Measurements from ENCODE around the gene MAML3.

The MAML3 gene

DNA sequence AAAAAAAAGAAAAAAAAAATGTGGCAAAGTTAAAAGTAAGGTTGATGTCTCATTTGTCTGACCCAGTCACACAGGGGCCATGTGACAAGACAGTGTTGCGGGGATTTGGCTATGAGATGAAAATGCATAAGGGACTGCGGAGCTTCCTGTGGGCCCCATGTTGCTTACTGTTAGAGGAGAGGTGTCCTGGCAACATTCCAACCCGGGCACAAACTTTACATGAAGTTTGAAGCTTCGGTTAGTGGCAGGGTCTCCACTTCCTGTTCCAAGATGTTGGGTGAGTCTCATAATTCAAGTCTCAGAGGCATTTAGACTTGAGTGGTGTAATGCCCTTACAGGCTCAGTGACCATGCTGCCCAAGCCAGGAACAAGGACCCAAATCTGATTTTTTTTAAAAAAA is 111.3 kb downstream of the MAML3 start:
- no peak for DNase-seq
- TF ChIP-seq GATA1 (IDR thresholded peaks at IDR 0.05; ENCODE audit: low read depth, low read length), result no peak
- TF ChIP-seq POLR2A (IDR thresholded peaks at IDR 0.05; ENCODE audit: low read length), result no peak

DNA sequence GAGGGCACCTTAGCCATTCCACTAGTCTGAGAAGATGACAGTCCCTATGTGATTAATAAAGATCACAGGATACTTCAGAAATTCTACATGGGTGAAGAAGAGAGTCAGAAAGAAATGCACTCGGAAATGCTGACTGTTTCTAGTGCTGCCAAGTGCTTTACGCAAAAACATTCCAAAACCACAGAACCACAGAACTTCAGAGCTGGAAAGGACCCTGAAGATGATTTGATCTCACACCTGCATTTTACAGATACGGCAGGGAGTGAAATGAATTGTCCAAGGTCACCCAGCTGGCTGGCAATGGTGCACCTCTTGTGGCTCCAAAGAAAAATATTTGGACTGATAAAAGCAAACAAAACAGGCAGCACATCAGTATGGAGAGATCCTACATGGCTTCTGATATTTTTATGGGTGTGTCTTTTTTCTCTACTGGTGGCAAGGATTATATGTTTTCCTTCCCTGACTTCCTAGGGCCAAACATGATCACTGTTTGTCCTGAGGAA is 115.9 kb downstream of the MAML3 start:
- TF ChIP-seq GATA1 (IDR thresholded peaks at IDR 0.05; ENCODE audit: low read depth, low read length), result no peak
- no peak for TF ChIP-seq POLR2A (IDR thresholded peaks at IDR 0.05; ENCODE audit: low read length)
- DNase-seq, result no peak

DNA sequence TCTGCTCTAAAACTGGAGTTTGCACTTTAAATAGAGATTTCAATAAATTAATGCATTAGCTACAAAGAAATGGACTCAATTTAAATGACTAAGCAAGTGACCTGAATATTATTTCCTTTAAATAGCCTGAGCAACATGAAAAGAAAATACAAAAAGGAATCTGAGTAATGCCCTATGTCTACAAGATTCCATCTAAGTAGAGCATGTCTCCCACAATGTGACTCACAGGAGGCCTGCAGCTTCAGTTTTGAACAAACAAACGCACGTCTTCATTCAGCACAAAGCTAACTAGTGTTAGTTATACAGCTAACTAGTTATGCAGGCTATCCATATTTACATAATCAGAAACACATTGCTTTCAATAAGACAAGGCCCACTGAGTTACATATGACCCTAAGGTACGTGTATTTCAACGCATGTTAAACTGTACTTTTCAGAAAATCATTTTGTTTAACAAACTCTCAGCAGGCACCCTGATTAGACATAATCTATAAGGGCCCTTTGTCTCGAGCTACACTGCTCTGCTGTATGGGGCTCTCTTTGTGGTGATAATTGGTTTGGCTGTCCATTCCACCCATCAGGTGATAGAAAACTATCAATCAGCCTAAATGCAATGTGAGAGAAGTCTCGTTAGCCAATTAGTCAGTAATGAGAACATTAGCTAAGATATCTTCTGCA is 116.5 kb downstream of the MAML3 start:
- TF ChIP-seq GATA1 (IDR thresholded peaks at IDR 0.05; ENCODE audit: low read depth, low read length) (no peak), POLR2A (IDR thresholded peaks at IDR 0.05; ENCODE audit: low read length) (no peak)
- DNase-seq, result no peak

DNA sequence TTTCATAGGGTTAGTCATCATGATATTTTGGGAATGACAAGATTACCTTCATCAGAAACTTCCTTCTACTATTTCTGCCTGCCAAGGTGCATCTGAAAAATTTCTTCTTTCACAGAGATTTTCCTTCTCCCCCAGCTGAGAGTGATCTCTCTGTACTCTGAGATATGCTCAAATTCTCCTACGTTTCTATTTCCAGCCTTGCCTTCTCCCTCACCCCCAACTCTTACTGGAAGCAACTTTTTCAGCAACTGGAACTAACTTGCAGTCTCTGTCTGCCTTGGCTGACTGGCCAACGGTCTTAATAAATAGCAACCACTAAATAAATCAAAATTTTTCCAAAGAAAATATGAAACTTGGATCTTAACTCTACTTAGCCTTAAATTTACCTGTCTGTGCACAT is 122.3 kb downstream of the MAML3 start:
- TF ChIP-seq POLR2A (IDR thresholded peaks at IDR 0.05; ENCODE audit: low read length), result no peak
- TF ChIP-seq GATA1 (IDR thresholded peaks at IDR 0.05; ENCODE audit: low read depth, low read length), result no peak

DNA sequence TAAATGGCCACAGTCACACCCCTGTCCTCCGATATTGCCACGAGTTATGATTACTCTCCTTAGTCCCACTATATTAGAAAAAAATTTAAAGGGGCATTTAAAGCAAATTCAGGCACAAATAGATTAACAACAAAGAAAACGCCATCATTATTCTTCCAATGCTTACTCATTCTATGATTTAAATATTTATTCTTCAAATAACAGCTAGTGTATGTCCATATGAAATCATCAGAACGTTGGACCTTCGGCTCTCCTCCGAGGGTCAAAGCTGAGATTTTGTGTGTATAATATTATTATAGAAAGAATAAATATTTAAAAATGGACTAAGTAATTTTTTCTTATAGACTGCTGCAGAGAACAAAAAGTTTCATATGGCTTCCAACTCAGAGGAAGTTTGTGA is 122.9 kb downstream of the MAML3 start:
- TF ChIP-seq POLR2A (IDR thresholded peaks at IDR 0.05; ENCODE audit: low read length) (no peak), GATA1 (IDR thresholded peaks at IDR 0.05; ENCODE audit: low read depth, low read length) (no peak)
- no peak for DNase-seq

More for the DNA sequence above, 122.3 kb downstream of the MAML3 start:
- DNase-seq, result no peak

DNA sequence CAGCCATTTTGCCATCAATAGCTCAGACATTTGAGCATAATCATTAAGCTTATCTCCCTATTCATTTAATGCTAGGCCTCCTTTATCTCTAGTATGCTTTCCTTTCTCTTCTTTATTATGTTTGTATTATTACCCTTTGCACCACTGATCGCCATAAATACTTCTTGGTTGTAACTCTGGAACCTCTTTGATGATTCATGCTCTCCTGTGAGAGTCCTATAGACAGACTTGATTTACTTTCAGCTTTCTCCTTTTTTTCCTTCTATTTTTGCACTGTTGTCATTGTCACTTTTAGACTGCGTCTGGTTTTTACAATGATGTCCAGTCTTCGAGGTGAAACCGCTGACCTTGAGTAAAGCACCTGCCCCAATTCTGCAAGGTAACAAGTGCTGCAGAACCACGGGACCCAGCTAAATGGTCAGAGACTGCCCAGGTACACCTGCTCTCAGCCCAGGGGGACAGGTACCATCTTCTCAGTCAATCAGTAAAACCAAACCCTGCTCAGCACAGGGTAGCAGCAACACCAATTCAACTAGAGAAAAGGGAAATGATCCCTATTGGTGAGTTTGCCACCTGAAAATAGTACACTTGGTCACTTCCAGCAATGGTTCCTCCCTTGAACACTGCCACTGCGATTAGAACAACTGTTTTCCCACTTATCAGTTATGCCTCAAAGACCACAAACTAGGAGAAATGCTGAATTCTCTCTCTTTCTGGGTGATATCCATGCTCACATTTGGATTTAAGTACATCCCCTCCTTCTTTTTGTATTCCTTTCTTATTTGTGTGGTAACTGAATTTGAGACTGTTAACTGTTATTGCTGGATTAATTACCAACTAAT is 125.1 kb downstream of the MAML3 start:
- TF ChIP-seq GATA1 (IDR thresholded peaks at IDR 0.05; ENCODE audit: low read depth, low read length), result no peak
- TF ChIP-seq POLR2A (IDR thresholded peaks at IDR 0.05; ENCODE audit: low read length), result no peak
- peak in 1 of 2 experiments; percentile 8 for DNase-seq

DNA sequence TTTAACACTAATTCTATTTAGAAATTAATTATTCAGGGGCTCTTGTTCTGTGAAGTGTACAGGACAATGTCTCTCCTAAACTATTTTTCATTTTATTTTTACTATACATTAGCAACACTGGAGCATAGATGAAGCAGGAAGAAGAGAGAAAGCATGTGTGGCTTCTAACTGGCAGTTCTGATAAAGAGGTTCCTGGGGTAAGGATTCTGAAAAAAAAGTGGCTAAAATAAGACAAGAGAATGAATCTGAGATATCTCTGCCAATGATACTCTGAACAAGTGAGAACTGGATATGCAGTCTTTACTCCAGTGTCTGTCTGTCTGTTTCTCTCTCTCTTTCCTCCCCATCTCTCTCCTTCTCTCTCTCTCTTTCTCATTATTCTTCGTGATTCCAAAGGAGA is 125.9 kb downstream of the MAML3 start:
- TF ChIP-seq POLR2A (IDR thresholded peaks at IDR 0.05; ENCODE audit: low read length) (no peak), GATA1 (IDR thresholded peaks at IDR 0.05; ENCODE audit: low read depth, low read length) (no peak)
- no peak for DNase-seq

DNA sequence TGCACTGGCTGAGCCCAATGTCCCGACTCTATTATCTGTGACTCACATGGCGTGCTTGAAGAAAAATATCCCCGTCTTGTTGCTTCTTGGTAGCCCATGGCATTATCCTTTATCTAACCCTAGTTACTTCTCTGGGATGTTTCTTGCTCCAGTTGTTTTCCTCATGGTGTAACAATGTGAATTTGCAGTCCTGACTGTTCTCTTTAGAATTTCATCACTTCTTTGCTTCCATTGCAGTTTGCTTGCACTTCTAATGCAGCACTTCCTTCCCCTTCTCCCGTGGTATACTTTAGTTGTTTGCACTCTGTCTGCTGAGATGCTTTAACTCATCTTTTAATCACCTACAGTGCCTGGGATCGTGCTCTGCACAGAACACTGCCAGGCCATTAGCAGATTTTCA is 126.9 kb downstream of the MAML3 start:
- DNase-seq, result no peak
- TF ChIP-seq GATA1 (IDR thresholded peaks at IDR 0.05; ENCODE audit: low read depth, low read length) (no peak), POLR2A (IDR thresholded peaks at IDR 0.05; ENCODE audit: low read length) (no peak)

DNA sequence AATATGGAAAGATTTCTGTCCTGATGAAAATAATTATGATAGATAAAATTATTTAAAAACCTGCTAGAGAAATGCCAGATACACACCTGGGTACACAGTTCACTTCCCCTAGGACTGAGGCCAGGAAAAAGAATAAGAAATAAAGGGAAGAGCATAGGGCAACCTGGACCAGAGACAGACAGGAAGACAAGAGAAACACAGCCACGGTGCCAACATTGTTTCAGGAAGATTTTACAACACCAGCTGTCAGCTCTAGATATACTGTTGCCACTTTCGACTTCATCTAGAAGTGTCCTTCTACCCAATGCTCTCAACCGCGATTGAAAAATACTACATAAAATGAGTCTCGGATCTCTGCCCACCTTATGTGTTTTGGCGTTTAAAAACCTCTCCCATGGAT is 128.5 kb downstream of the MAML3 start:
- TF ChIP-seq GATA1 (IDR thresholded peaks at IDR 0.05; ENCODE audit: low read depth, low read length), result no peak
- no peak for TF ChIP-seq POLR2A (IDR thresholded peaks at IDR 0.05; ENCODE audit: low read length)
- DNase-seq, result no peak

DNA sequence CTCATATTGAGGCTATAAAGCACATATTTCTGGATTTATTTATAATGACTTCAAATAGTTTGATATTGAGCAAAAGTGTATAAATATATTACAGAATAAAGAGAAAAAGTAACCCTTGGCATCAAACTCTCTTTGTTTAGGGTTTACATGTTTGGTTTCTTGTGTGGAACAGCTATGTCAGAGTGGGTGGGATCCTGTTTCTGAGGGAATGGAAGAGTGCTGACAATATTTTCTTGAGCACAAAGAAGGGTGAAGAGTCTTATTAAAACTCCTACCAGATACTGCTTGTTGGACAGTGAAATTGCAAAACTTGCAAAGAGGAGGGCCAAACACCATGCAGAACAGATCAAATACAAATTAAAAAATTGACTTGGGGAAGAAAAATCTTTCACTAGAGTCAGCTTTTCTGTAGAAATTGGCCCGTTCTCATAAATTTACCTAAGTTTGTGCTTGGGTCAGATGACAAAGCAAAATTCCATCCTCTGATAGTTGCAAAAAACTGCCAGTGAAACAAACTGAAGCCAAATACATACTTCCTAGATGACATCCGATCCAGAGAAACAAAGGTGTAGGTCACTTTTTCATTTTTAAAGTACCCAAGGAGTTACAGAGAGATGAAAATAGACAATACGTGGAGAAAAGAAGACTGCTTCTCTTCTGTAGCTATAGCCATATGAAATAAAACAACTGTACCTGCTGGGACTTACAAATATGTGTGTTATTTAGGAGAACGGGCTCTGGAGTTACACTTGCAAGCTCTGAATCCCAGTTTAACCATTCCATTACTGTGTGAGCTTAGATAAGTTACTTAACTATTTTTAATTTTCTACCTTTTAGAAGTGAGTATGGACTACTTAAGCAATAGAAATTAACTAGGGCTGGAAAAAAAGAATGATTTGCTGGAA is 133.3 kb downstream of the MAML3 start:
- no peak for DNase-seq
- TF ChIP-seq GATA1 (IDR thresholded peaks at IDR 0.05; ENCODE audit: low read depth, low read length) (no peak), POLR2A (IDR thresholded peaks at IDR 0.05; ENCODE audit: low read length) (no peak)

DNA sequence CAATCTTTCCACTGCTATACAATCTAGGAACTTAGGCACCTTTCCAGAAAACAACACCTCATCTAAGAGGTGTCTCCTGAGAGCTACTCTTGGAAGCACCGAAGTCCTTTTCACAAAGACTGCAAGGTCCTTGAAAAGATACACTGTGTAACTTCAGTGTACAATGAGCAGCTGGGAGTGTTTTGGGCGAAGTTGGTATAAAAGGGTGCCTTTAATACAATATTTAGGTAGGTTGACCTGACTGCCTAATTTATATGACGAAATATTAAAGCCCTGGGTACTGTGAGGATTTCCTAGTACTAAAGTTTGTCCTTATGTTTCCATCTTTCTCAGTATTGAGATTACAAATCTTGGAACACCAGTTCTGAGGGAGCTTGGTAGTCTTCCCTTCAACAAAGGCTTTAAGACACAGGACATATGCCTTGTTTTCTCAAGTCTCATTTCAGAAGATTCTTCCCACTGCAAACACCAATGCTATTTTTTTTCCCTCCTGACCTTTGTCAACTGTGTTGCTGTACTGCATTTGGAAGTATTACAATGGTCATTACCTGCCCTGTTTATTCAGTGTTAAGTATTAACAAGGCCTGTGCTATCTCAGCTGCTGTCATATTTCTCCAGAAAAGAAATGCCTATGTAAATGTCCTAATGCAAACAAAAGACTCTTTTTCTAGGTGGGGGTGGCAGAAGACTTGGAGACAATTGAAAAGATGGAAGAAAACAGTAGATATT is 134.2 kb downstream of the MAML3 start:
- no peak for DNase-seq
- TF ChIP-seq POLR2A (IDR thresholded peaks at IDR 0.05; ENCODE audit: low read length) (no peak), GATA1 (IDR thresholded peaks at IDR 0.05; ENCODE audit: low read depth, low read length) (no peak)

DNA sequence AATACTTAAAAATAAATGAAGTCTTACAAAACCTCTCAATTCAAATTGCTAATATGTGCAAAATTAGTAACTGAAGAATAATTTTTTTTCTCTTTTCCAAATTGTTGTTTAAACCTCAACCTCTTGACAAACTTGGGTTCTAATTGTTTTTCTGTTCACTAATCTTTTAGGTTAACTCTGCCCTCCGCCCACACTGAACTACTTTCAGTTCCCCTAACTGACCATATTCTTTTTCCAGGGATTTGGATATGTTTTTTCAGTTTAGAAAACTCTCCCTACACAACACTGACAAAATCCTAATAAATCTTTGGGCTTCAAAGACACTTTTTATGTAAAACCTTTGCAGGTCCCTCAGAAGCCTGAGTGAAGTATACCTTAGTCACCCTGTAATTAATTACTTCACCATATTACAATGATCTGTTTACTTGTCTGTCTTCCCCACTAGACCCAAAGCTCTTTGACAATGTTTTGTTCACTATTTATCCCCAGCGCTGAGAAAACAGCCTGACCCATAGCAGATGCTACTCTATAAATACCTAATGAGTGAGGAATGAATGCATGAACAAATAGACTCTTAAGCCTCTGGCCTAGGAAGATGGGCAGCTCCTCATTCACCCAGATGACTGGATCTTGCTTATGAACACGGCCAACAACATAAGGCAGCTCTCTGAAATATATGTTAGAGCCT is 134.9 kb downstream of the MAML3 start:
- TF ChIP-seq POLR2A (IDR thresholded peaks at IDR 0.05; ENCODE audit: low read length), result no peak
- no peak for TF ChIP-seq GATA1 (IDR thresholded peaks at IDR 0.05; ENCODE audit: low read depth, low read length)
- DNase-seq, result no peak

DNA sequence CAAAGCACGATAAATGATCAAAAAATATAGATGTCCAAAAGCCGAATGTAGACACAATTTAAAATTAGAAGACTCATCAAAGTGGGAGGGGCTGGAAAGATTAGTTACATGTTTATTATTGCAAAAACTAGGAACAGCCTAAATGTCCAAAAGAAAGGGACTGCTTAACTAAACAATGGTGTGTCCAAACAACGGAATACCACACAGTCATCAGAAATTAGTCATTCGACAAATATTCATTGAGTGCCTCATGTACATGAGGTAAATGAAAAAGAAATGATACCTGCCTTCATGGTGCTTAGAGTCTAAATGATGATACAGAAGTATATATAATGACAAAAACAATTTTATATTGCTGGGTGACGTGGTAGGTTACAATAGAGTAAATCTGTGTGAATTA is 139.7 kb downstream of the MAML3 start:
- no peak for TF ChIP-seq GATA1 (IDR thresholded peaks at IDR 0.05; ENCODE audit: low read depth, low read length)
- no peak for TF ChIP-seq POLR2A (IDR thresholded peaks at IDR 0.05; ENCODE audit: low read length)
- DNase-seq, result no peak
